GM19463 (cell line): Measurements from ENCODE around the gene MYLK4.

Experiments
- ATAC-seq: cut with Tn5 transposase; IDR thresholded peaks from one replicate; pipeline ENCODE4 v1.9.1; 2021; ENCODE audit warnings: mild to moderate bottlenecking, moderate library complexity; ENCODE audit not compliant: unreplicated experiment

The MYLK4 gene

DNA sequence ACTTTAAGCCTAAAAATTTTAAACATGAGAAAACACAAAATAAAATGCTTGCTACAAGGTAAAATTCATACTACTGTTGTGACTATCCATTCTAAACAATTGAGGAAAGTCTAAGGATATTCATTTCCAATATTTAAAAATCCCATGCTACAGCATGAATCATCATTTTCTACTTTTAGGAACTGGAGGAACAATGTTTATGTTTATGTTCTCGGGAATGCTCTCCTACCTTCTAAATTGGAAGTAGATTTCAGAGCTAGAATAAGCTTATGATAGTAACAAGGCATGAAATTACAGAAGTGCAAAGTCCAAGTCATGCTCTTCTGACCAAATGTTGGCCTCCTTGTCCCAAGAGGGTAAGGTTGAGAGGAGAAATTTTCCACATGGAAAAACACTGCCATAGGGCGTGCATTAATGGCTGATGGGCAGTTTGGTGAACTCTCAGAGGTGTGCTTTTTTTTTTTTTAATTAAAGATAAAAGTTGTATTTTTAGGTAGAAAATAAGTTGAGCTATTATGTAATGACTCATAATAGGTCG, 6.0 kb upstream of the MYLK4 start:
- ATAC-seq, result no peak

DNA sequence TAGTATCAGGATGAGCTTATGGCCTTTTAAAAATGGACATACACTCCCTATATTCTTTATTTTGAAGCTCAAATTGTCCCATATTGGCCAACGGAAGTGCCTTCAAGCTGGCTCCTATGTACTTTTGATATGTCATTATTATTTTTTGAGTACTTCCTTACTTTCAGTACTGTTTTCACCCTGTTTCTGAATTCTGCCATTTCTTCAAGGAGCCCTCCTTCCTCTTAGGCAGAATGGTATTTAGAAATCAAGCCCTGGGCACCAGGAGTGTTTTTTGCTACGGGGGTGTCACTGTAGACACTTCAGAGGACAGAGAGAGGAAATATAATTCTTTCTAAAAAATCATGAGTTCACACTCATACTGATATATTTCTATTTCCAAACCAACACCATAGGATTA, 5.5 kb upstream of the MYLK4 start:
- no peak for ATAC-seq

DNA sequence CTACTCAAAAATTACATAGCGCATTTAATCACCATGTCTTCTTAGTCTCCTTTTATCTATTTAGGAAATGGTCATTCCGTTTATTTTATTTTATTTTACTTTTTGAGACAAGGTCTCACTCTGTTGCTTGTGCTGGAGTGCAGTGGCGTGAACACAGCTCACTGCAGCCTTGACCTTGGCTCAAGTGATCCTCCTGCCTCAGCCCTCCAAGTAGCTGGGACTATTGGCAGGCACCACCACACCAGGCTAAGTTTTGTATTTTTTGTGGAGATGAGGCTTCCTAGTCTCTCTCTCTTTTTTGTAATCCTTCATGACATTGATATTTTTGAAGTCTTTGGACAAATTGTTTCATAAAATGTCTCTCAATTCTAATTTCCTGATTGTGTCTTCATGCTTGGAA, 4.7 kb upstream of the MYLK4 start:
- ATAC-seq, result no peak

DNA sequence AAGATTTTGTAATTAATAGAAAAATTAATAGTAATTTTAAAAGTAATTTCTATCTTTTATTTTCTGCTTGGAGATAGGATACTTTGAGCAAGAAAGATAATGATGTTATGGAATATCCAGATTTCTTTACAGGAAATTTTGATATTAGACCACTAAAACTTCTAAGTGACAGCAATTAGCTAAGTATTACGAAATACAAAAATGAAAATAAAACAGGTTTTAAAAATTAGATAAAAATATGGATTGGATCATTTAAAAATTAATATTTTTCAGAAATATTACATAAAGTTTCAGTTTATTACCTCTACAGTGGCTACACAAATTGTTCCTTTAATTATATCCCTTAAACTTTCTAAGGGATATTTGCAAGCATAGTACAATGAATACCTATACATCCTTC, 4.2 kb upstream of the MYLK4 start:
- no peak for ATAC-seq

DNA sequence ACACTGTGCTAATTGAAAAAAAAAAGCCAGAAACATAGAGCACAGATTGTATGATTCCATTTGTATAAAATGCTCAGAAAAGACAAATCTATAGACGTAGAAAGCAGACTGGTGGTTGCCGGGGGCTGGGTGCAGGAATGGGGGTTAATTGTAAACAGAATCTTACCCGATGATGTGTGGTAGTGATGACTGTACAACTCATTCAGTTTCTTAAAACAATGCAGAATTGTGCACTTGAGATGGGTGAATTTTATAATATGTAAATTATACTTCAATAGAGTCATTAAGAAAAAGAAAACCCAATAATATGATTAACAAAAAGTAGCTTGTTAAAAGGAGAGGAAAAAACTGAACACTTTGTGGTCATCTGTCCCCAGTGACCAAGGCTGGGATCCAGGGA, 3.7 kb upstream of the MYLK4 start:
- ATAC-seq, result no peak

GRCh38 chr6:2753743-2754142, 3.0 kb upstream of the MYLK4 start:
- no peak for ATAC-seq

DNA sequence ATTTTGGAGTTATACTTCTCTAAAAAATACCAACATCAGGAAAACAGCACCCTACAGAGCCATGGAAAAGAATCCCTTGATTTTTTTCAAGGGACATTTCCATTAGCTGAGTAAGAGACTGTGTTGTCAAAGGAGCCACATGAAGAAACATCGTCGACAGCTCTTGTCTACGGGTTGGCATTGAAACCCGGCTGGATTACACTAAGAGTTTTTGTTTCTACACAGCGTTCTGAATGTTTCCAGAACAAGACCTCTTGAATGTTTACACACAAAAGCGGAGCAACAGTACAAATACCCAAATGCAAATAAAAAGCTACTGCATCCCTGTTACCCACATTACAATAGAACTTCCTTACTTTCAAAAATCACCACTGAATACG, 2.4 kb upstream of the MYLK4 start:
- ATAC-seq, result no peak

DNA sequence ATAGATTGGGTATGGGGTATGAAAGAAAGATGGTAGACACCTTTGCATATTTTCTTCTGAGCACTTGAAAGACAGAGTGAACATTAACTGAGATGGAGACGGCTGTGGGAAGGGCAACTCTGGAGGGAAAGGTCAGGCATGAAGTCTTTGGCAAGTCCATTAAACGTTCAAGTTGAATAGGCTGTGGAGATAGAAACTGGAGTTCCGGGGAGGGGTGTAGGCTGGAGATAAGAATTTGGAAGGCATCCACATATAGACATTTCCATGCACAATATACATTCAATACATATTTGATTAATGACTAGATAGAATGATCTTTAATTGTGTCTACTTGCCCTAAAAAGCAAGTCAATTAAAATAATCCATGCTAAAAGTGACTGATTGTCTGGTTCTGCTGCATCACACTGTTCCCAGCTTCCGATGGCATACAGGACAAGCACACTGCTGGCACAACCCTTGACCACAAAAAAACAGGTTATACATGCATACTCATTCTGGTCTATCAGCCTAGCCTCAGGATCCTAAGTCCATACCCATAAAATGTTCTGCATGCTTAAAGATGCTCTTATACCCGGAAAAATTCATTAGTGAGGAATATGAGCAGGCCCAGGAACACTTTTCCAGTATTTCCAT, 1.9 kb upstream of the MYLK4 start:
- no peak for ATAC-seq

DNA sequence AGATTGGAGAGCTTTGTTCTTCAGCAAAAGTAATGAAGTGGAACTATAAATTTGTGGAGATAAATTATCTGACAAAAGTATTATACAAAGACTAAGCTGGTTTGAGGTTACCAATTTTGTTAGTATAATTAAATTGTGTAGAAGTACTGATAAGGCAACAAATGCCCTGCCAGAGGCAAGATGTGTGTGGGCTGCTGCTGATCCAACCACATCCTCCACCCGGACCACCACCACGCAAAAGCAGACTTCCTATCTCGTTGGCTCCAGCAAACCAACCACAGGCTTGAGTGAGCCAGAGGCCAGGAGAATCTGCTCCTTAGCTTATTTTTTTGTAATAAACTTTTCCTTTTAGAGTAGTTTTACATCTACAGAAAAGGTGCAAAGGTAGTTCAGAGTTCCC, 1.1 kb upstream of the MYLK4 start:
- no peak for ATAC-seq

- no peak for ATAC-seq
Measured at GRCh38 chr6:2749969-2750600, 637 bp downstream of the MYLK4 start.

GRCh38 chr6:2748183-2748582, 2.5 kb downstream of the MYLK4 start:
- ATAC-seq, result no peak

- ATAC-seq, result no peak
Measured at GRCh38 chr6:2746557-2747061, 4.1 kb downstream of the MYLK4 start.

DNA sequence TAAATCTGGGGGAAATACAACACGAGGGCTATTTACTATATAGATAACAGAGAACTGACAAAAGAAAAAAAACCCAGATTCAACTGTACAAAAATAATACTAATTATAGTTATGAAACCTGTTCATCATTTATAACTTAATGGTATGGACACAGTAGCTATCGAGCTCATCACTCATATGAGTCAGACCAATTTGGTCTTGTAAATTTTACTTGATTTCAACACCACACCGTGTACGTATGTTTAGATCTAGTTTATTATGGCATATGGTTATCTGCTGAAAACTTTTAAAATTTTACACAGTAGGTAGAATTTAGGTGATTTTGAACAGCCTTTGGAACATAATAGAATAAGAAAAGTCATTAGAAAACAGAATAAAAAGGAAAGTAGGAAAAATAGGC, 5.5 kb downstream of the MYLK4 start:
- ATAC-seq, result no peak

GRCh38 chr6:2744778-2745177, 5.9 kb downstream of the MYLK4 start:
- ATAC-seq, result no peak

DNA sequence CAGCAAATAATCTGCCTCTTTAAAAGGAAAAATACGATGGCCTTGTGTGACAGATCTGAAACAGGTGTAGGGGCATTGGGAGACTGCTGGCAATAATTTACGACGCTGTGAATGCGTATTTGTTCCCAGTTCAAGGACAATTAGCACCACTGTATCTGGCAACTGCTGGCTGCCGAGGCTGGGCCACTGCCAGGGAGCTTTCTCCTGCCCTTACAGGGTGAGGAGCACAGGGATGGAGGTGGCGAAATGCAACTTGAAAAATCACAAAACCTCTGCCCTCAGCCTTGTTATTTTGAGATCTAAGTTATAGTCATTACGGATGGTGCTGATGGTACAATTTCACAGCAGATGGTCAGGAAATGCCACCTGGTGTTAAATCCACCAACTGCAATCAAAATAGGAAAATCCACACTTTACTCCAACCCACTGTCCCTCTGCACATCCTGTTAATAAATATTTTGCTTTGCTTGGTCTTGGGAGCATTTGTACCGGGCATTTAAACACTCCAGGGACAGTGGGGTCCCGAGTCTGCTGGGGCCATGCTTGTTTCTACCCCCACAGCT, 6.4 kb downstream of the MYLK4 start:
- no peak for ATAC-seq

DNA sequence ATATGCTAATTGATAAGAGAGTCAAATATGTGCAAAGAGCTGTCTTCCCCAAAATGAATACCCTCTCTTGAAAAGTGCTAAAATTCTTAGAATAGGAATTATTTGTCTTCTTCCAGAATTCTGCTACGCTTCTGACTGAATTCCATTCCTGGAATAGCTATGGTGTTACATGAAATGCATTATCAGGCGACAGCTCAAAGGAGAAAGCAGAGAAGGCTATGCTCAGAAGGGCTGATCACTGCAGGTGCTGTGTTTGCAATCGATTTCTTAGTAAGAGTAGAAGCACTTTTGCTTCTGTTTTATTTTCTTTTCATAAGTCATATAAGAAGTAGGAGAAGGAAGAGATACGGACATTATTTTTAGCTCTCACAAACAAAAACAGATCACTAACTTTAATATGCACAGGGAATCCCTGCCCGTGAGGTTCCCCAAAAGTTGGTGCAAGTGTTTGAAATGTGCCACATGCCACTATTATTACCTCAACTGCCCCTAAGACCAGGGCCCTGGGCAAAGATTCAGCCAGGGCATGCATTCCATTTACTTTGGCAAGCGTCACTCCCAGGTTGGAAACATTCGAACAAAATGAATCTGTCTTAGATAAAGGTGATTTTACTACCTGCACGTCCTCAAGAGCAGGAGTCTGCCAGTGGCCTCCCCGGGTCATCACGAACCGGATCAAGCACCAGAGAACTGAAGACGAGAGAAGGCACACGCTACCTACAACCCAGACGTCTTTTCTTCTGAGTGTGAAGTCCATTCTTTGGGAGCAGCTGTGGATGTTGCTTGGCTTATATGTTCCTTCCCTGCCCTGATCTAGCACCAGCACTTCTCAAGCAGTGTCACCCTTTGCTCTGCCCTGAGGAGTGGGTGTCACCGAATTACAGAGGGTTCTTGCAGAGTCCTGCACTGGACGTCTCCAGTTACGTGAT, 7.2 kb downstream of the MYLK4 start:
- ATAC-seq, result no peak

DNA sequence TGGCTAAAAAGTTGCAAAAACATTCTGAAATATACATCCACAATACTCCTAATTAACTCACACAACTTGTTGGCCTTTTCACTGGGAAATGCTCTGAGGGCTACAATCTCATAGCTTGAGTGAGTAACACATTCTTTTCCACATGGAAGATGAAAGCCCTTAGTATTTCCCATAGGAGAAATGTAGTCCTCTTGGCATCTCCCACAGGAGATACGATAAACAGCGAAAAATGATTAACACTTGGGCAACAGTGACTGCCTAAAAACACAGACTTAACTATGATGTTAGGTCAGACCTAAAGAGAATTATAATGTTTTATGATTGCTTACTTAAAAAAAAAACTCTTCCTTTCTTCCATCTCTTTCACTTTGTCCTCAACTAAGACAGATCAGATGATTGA, 9.0 kb downstream of the MYLK4 start:
- no peak for ATAC-seq

DNA sequence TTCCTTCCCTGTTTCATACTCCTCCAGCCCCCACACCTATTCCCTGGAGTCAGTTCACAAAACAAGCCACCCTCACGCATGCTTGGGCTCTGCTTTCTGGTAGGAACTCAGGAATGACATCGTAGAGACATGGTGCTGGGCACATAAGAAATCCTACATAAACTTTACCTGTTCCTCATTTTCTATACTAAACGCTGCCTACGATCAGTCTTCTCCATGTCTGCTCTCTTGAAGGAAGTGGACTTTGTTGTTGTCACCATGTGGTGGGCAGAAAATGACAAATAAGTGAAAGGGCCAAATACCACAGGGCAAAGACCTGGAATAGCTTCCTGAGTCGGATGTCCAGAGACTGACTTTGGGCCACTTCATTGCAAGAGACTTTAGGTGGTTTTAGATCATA, 10.1 kb downstream of the MYLK4 start:
- no peak for ATAC-seq

DNA sequence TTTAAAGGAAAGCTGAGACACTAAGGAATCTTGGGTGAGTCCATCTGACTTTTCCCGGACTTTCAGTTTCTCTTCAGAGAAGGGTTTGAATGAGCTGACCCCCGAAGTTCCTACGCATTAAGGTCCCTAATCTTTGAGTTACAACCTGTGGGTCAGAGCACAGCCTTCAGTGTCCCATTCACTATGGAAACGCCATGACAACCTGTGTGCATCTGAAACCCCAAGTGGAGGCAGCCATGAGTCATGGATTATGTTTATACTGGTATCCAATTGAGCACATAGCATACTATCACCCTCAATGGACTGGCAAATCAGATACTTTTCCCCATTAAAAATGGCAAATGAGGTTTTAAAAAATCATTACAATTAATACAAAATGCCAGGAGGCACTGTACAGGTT, 11.4 kb downstream of the MYLK4 start:
- no peak for ATAC-seq

DNA sequence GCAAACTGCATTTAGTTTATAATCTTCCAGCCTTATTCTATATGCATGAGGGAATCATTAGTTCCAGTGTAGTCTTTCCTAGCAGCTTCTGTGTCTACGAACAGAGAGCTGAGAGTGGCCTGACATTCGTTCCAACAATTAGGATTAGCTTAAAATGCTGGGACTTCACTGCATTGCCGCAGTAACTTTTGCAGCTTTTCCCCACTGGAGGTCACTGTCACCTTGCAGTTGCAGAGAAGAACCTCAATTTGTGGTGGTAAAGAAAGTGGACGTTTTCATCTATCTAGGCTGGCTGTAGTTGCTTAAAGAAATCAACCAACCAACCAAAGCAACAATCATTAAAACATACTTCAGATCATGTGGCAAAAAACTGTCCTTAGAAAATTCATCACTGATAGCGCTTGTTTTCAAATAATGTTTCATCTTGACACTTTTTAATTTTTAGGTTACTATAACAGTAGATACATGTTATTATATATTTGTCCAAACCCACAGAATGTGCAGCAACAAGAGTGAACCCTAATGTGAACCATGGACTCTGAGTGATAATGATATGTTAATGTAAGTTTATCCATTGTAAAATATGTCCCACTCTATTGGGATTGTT, 12.2 kb downstream of the MYLK4 start:
- ATAC-seq, result no peak

DNA sequence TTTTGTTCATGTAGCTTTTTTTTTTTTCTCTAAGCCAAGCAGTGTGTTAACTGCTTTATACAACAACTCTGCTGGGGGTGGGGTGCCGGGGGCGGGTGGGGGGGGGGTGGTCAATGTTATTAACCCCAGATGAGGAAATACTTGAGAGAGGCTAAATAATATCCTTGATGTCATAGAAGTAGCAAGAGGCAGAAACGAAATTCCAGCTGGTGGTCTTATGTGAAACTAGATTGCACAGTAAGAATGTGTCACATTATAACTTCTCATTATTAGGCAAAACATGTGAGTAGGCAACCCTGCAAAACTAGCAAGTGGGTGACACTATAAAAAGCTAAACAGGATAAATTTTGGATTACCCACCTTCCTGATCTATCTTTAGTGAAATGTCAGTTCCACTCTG, 12.8 kb downstream of the MYLK4 start:
- no peak for ATAC-seq
